B cell (primary cell): ENCODE results near the gene APLP2.

Experiments
- CTCF ChIP-seq: fragments of 200-600 bp; IDR thresholded peaks from one replicate; pipeline ENCODE4 v1.8.0; 2022; ENCODE audit warnings: antibody characterized with exemption, mild to moderate bottlenecking
- EZH2 ChIP-seq: IDR thresholded peaks from 2 replicates; pipeline ENCODE4 v1.6.1; 2012; ENCODE audit warnings: borderline replicate concordance, low read depth, mild to moderate bottlenecking, moderate library complexity, low read length; ENCODE audit not compliant: insufficient read depth, poor library complexity, severe bottlenecking

GRCh38 chr11:130031945-130032344 is 37.7 kb upstream of the APLP2 start:
- TF ChIP-seq CTCF (no peak), EZH2 (no peak)
